PC-3 (cell line): ENCODE results near the gene NPTX2. TPM values are rescaled to one million over a fixed set of nuclear protein-coding genes. Genes with fewer than 3 reads are reported as not detected.

ENCODE experiments used
- ATAC-seq: fragments of 200-7000 bp; cut with Tn5 transposase; 2 replicates; pipeline ENCODE4 v1.9.1; 2020; ENCODE audit warnings: mild to moderate bottlenecking, moderate library complexity
- BruUV-seq: library from RNA; stranded (reverse); fragments of 400-500 nt; replicated peaks from 2 replicates; lab custom pipeline; 2021; lab: Mats Ljungman, UMichigan
- CTCF ChIA-PET: fragments of 300-600 bp; sonication (Branson Sonifier 250); formaldehyde crosslinking; loops from one replicate; lab custom pipeline; 2022; ENCODE audit warnings: antibody characterized with exemption; lab: Charles Lee
- POLR2A ChIA-PET: fragments of 300-600 bp; sonication (Branson Sonifier 250); formaldehyde crosslinking; loops from one replicate; lab custom pipeline; 2022; ENCODE audit warnings: antibody characterized with exemption; ENCODE audit not compliant: unreplicated experiment; lab: Charles Lee
- DNase-seq: peaks from one replicate; pipeline ENCODE4 v3.0.0-alpha.2; 2015
- H2AFZ ChIP-seq: fragments of 300-600 bp; sonication (generic); 2 replicates; pipeline ENCODE4 v1.6.0; 2016; ENCODE audit warnings: antibody characterized with exemption, low read length
- H3F3A ChIP-seq: fragments of 300-600 bp; sonication (generic); one replicate; pipeline ENCODE4 v1.6.0; 2017; ENCODE audit warnings: antibody characterized with exemption, low read length, control low read depth, mild to moderate bottlenecking; ENCODE audit not compliant: unreplicated experiment
- H3K27ac ChIP-seq: fragments of 300-600 bp; sonication (generic); 2 replicates; pipeline ENCODE4 v1.5.1; 2016; ENCODE audit warnings: mild to moderate bottlenecking, low read length
- H3K27me3 ChIP-seq: fragments of 300-600 bp; sonication (generic); 2 replicates; pipeline ENCODE4 v1.6.1; 2016; ENCODE audit warnings: low read length, mixed read lengths
- H3K36me3 ChIP-seq: fragments of 300-600 bp; sonication (generic); 2 replicates; pipeline ENCODE4 v1.6.1; 2016; ENCODE audit warnings: low read depth, mixed run types, low read length, mixed read lengths
- H3K4me1 ChIP-seq: fragments of 300-600 bp; sonication (generic); 2 replicates; pipeline ENCODE4 v1.5.1; 2016; ENCODE audit warnings: low read length; ENCODE audit not compliant: insufficient read depth
- H3K4me2 ChIP-seq: fragments of 300-600 bp; sonication (generic); 2 replicates; pipeline ENCODE4 v1.6.0; 2016; ENCODE audit warnings: low read length
- H3K4me3 ChIP-seq: fragments of 300-600 bp; sonication (generic); 2 replicates; pipeline ENCODE4 v1.5.1; 2016; ENCODE audit warnings: mild to moderate bottlenecking, low read length, mixed read lengths
- H3K79me2 ChIP-seq: fragments of 300-600 bp; sonication (generic); 2 replicates; pipeline ENCODE4 v1.6.1; 2017; ENCODE audit warnings: low read length, mixed read lengths
- H3K9ac ChIP-seq: fragments of 300-600 bp; sonication (generic); 2 replicates; pipeline ENCODE4 v1.6.0; 2016; ENCODE audit warnings: mild to moderate bottlenecking, low read length
- H3K9me2 ChIP-seq: fragments of 300-600 bp; sonication (generic); replicated peaks from 2 replicates; pipeline ENCODE4 v1.6.1; 2016; ENCODE audit warnings: mixed run types, low read length, mixed read lengths
- H3K9me3 ChIP-seq: fragments of 300-600 bp; sonication (generic); 2 replicates; pipeline ENCODE4 v1.6.1; 2016; ENCODE audit warnings: low read length, mixed read lengths
- H4K20me1 ChIP-seq: fragments of 300-600 bp; sonication (generic); 2 replicates; pipeline ENCODE4 v1.6.1; 2016; ENCODE audit warnings: low read length, mixed read lengths
- CTCF ChIP-seq: fragments of 300-600 bp; sonication (generic); conservative IDR thresholded peaks from 2 replicates; pipeline ENCODE4 v1.5.1; 2017; ENCODE audit warnings: antibody characterized with exemption, low read depth, mild to moderate bottlenecking, low read length
- EZH2 ChIP-seq: fragments of 300-600 bp; sonication (generic); IDR thresholded peaks from one replicate; pipeline ENCODE4 v1.6.1; 2017; ENCODE audit warnings: antibody characterized with exemption, mild to moderate bottlenecking, low read length; ENCODE audit not compliant: unreplicated experiment
- EZH2phosphoT487 ChIP-seq: fragments of 300-600 bp; sonication (generic); IDR thresholded peaks from 2 replicates; pipeline ENCODE4 v1.6.1; 2018; ENCODE audit warnings: mild to moderate bottlenecking, antibody characterized with exemption, low read length, borderline replicate concordance
- intact Hi-C: fragments of 100-400 bp; cut with micrococcal nuclease; formaldehyde crosslinking; loops from 2 replicates; pipeline ENCODE4 v1.9.0; 2023
- total RNA-seq: library from RNA; depleted of rRNA; stranded (reverse); fragments of >200 nt; gene quantifications from 2 replicates; pipeline ENCODE4 v1.2.3, GENCODE V29; 2014

Gene NPTX2
- total RNA-seq, 1 experiment from 2014 or later = not detected

GRCh38 chr7:98568891-98569290, 48.2 kb upstream of the NPTX2 start:
- no peaks in the 10 kb centered on the region for H3K9me2 ChIP-seq
- no peak overlapping the region for H3K4me3 ChIP-seq
- H3K9ac ChIP-seq = no peak overlapping the region
- H3K4me1 ChIP-seq = peaks cover 9% of the 10 kb centered on the region; the same call in 1 of the 2 replicates
- TF ChIP-seq EZH2 (no peak), CTCF (no peak), EZH2phosphoT487 (no peak)
- H3F3A ChIP-seq = no peaks in the 10 kb centered on the region
- H3K79me2 ChIP-seq = no peaks in the 10 kb centered on the region
- BruUV-seq = no TSS peak
- ATAC-seq = no peak
- no peak overlapping the region for H3K4me2 ChIP-seq
- ChIA-PET POLR2A (no interaction called here), CTCF (no interaction called here)
- H2AFZ ChIP-seq = no peak overlapping the region
- no peaks in the 10 kb centered on the region for H3K9me3 ChIP-seq
- no peaks in the 10 kb centered on the region for H3K36me3 ChIP-seq
- peaks cover 16% of the 10 kb centered on the region for H3K27me3 ChIP-seq
- H3K27ac ChIP-seq = no peak overlapping the region
- intact Hi-C loops = no loop called here
- DNase-seq = no peak
- H4K20me1 ChIP-seq = no peaks in the 10 kb centered on the region

- ChIA-PET CTCF (no interaction called here), POLR2A (no interaction called here)
- no peaks in the 10 kb centered on the region for H3K9me3 ChIP-seq
- no peak overlapping the region for H3K9ac ChIP-seq
- intact Hi-C loops = no loop called here
- no peaks in the 10 kb centered on the region for H3K79me2 ChIP-seq
- BruUV-seq = no TSS peak
- H3K4me3 ChIP-seq = peak overlapping the region; percentile 6; the same call in 1 of the 2 replicates
- peaks cover 9% of the 10 kb centered on the region; the same call in 1 of the 2 replicates for H3K4me1 ChIP-seq
- H3K36me3 ChIP-seq = no peaks in the 10 kb centered on the region
- peak overlapping the region; percentile 36; the same call in 1 of the 2 replicates for H2AFZ ChIP-seq
- H3F3A ChIP-seq = no peaks in the 10 kb centered on the region
- TF ChIP-seq EZH2phosphoT487 = no peak
- no peak for TF ChIP-seq CTCF
- TF ChIP-seq EZH2 = no peak
- peak; percentile 54 for ATAC-seq
- no peak overlapping the region for H3K27ac ChIP-seq
- no peaks in the 10 kb centered on the region for H3K9me2 ChIP-seq
- H4K20me1 ChIP-seq = no peaks in the 10 kb centered on the region
- DNase-seq = peak; percentile 49
- H3K27me3 ChIP-seq = peaks cover 16% of the 10 kb centered on the region
- H3K4me2 ChIP-seq = peak overlapping the region; percentile 29
Measured at GRCh38 chr7:98569691-98570337, 47.3 kb upstream of the NPTX2 start.

GRCh38 chr7:98571006-98571405, 46.1 kb upstream of the NPTX2 start:
- H3K27ac ChIP-seq = no peak overlapping the region
- H3K27me3 ChIP-seq = peaks cover 14% of the 10 kb centered on the region
- intact Hi-C loops = no loop called here
- no TSS peak for BruUV-seq
- no peak overlapping the region for H3K9ac ChIP-seq
- no peaks in the 10 kb centered on the region for H3K9me3 ChIP-seq
- H3K4me2 ChIP-seq = no peak overlapping the region
- no peaks in the 10 kb centered on the region for H3K9me2 ChIP-seq
- H3K79me2 ChIP-seq = no peaks in the 10 kb centered on the region
- ChIA-PET CTCF (no interaction called here), POLR2A (no interaction called here)
- no peak overlapping the region for H2AFZ ChIP-seq
- H3F3A ChIP-seq = no peaks in the 10 kb centered on the region
- TF ChIP-seq EZH2 = no peak
- no peak for TF ChIP-seq CTCF
- no peak for TF ChIP-seq EZH2phosphoT487
- DNase-seq (no peak), ATAC-seq (no peak)
- no peaks in the 10 kb centered on the region for H4K20me1 ChIP-seq
- no peak overlapping the region for H3K4me3 ChIP-seq
- H3K4me1 ChIP-seq = peaks cover 9% of the 10 kb centered on the region; the same call in 1 of the 2 replicates
- no peaks in the 10 kb centered on the region for H3K36me3 ChIP-seq
